DOHH2 (cell line): ENCODE results near the gene CREB5.

Experiments used
- H3F3A ChIP-seq: fragments of 200-600 bp; sonication (generic), shearing (Covaris generic); 2 replicates; pipeline ENCODE4 v1.6.0; 2016; ENCODE audit warnings: antibody characterized with exemption, mild to moderate bottlenecking; ENCODE audit not compliant: control insufficient read depth, insufficient read depth
- H3K27ac ChIP-seq: fragments of 200-600 bp; sonication (generic); 2 replicates; pipeline ENCODE4 v1.5.1; 2014; ENCODE audit warnings: low read depth, mild to moderate bottlenecking, low read length, moderate library complexity
- H3K27me3 ChIP-seq: fragments of 200-600 bp; sonication (generic); 2 replicates; pipeline ENCODE4 v1.6.1; 2014; ENCODE audit warnings: mild to moderate bottlenecking, low read length, mixed read lengths; ENCODE audit not compliant: control insufficient read depth
- H3K36me3 ChIP-seq: fragments of 200-600 bp; sonication (generic); 2 replicates; pipeline ENCODE4 v1.6.1; 2014; ENCODE audit warnings: mild to moderate bottlenecking, low read length, moderate library complexity, mixed read lengths; ENCODE audit not compliant: control insufficient read depth
- H3K4me1 ChIP-seq: fragments of 200-600 bp; sonication (generic); 2 replicates; pipeline ENCODE4 v1.6.1; 2014; ENCODE audit warnings: mild to moderate bottlenecking, low read length, mixed read lengths; ENCODE audit not compliant: control insufficient read depth
- H3K4me2 ChIP-seq: fragments of 200-600 bp; sonication (generic); 2 replicates; pipeline ENCODE4 v1.6.0; 2014; ENCODE audit warnings: mild to moderate bottlenecking, low read length, moderate library complexity
- H3K4me3 ChIP-seq: fragments of 200-600 bp; sonication (generic); 2 replicates; pipeline ENCODE4 v1.5.1; 2014; ENCODE audit warnings: mild to moderate bottlenecking, low read length, mixed read lengths
- H3K79me2 ChIP-seq: fragments of 200-600 bp; sonication (generic); 2 replicates; pipeline ENCODE4 v1.6.1; 2014; ENCODE audit warnings: mild to moderate bottlenecking, low read length, mixed read lengths; ENCODE audit not compliant: control insufficient read depth
- H3K9me2 ChIP-seq: fragments of 200-600 bp; sonication (generic); replicated peaks from 2 replicates; pipeline ENCODE4 v1.6.1; 2014; ENCODE audit warnings: mild to moderate bottlenecking, low read length, mixed read lengths; ENCODE audit not compliant: control insufficient read depth
- H3K9me3 ChIP-seq: fragments of 200-600 bp; sonication (generic); 2 replicates; pipeline ENCODE4 v1.6.1; 2014; ENCODE audit warnings: antibody characterized with exemption, low read length, mixed read lengths; ENCODE audit not compliant: control insufficient read depth, insufficient read depth
- H4K20me1 ChIP-seq: fragments of 200-600 bp; sonication (generic); 2 replicates; pipeline ENCODE4 v1.6.0; 2014; ENCODE audit warnings: low read depth, mild to moderate bottlenecking, antibody characterized with exemption, low read length, moderate library complexity; ENCODE audit not compliant: control insufficient read depth, insufficient read depth
- EZH2phosphoT487 ChIP-seq: fragments of 200-600 bp; sonication (generic); IDR thresholded peaks from 2 replicates; pipeline ENCODE4 v1.6.1; 2017; ENCODE audit warnings: borderline replicate concordance, mild to moderate bottlenecking, antibody characterized with exemption, low read length, moderate library complexity, mixed read lengths
- TF ChIP-seq, protein P1 (sequence below): fragments of 200-600 bp; sonication (generic); IDR thresholded peaks from one replicate; pipeline ENCODE4 v1.5.1; 2014; ENCODE audit warnings: antibody characterized with exemption, mild to moderate bottlenecking, low read depth, low read length; ENCODE audit not compliant: poor library complexity, severe bottlenecking

The CREB5 gene

DNA sequence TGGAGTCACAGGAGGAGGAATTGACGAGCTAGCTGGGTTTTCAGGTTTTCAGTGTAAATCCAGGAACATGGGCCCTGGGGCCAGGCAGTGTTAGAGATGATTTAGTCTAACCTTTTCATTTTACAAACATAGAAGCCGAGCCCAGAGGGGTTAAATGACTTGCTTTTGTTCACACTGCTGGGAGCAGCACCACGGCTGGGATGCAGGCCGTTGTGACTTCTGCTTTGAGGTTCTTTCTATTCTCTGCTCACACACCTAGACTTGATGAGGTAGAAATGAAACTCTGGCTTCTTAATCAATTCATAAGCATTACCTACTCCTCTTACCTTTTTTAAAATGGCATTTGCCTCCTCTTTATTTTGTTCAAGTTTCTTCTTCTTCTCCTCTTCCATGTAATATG, 36.4 kb downstream of the CREB5 start:
- no peaks in the 10 kb centered on the region for H3K4me1 ChIP-seq
- H3K9me2 ChIP-seq: no peaks in the 10 kb centered on the region
- no peak overlapping the region for H3K4me2 ChIP-seq
- no peak overlapping the region for H3K4me3 ChIP-seq
- peaks cover 22% of the 10 kb centered on the region for H3K27me3 ChIP-seq
- no peaks in the 10 kb centered on the region for H3K79me2 ChIP-seq
- H3K27ac ChIP-seq: no peak overlapping the region
- no peaks in the 10 kb centered on the region for H4K20me1 ChIP-seq
- no peak for TF ChIP-seq EZH2phosphoT487
- TF ChIP-seq, protein P1, sequence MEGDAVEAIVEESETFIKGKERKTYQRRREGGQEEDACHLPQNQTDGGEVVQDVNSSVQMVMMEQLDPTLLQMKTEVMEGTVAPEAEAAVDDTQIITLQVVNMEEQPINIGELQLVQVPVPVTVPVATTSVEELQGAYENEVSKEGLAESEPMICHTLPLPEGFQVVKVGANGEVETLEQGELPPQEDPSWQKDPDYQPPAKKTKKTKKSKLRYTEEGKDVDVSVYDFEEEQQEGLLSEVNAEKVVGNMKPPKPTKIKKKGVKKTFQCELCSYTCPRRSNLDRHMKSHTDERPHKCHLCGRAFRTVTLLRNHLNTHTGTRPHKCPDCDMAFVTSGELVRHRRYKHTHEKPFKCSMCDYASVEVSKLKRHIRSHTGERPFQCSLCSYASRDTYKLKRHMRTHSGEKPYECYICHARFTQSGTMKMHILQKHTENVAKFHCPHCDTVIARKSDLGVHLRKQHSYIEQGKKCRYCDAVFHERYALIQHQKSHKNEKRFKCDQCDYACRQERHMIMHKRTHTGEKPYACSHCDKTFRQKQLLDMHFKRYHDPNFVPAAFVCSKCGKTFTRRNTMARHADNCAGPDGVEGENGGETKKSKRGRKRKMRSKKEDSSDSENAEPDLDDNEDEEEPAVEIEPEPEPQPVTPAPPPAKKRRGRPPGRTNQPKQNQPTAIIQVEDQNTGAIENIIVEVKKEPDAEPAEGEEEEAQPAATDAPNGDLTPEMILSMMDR: no peak
- H3K36me3 ChIP-seq: no peaks in the 10 kb centered on the region
- H3K9me3 ChIP-seq: no peaks in the 10 kb centered on the region
- H3F3A ChIP-seq: no peaks in the 10 kb centered on the region

DNA sequence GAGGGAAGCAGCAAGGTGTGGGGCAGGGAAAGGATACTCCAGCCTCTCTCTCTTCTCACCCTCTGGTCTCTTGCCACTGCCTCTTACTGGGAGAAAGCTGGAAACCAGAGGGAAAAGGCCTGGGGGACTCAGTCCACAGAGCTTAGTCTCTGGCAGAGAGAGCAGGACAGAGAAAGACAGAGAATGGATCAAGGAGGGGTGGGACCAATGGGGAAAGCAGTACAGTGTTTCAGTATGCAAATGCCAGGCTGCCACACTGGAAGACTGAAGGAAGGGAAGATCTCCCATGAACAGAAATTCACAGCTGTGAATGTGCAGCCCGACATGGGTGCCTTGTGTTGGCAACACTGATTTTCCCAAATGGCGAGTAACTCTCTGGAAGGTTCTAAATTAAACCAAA, 40.4 kb downstream of the CREB5 start:
- H3K4me2 ChIP-seq: no peak overlapping the region
- no peaks in the 10 kb centered on the region for H4K20me1 ChIP-seq
- H3K79me2 ChIP-seq: no peaks in the 10 kb centered on the region
- H3K9me3 ChIP-seq: no peaks in the 10 kb centered on the region
- peaks cover 22% of the 10 kb centered on the region for H3K27me3 ChIP-seq
- H3K27ac ChIP-seq: no peak overlapping the region
- no peaks in the 10 kb centered on the region for H3K9me2 ChIP-seq
- H3K36me3 ChIP-seq: no peaks in the 10 kb centered on the region
- no peak overlapping the region for H3K4me3 ChIP-seq
- TF ChIP-seq, protein P1: no peak
- no peak for TF ChIP-seq EZH2phosphoT487
- no peaks in the 10 kb centered on the region for H3K4me1 ChIP-seq
- H3F3A ChIP-seq: no peaks in the 10 kb centered on the region

DNA sequence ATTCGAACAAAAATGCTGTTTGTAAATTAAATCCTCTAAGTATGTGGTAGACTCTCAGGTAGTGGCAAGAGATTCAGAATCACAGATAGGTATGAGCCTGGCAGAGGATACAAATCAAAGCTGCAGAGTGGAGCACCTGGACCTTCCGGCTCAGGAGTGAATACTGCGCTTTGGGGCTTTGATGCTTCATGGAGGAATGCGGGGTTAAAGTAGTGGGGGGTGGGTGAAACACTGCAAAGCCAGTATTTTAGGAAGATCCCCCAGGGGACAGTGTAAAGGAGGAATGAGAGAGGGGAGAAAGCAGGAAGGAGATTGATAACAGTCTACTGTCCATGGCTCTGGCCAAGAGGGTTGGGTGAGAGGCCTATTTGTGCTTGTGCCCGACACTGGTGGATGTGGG, 43.2 kb downstream of the CREB5 start:
- H3K27me3 ChIP-seq: peaks cover 13% of the 10 kb centered on the region
- H3K4me3 ChIP-seq: no peak overlapping the region
- no peaks in the 10 kb centered on the region for H3K79me2 ChIP-seq
- H3K36me3 ChIP-seq: no peaks in the 10 kb centered on the region
- H3K9me3 ChIP-seq: no peaks in the 10 kb centered on the region
- no peak overlapping the region for H3K4me2 ChIP-seq
- no peaks in the 10 kb centered on the region for H3K9me2 ChIP-seq
- H3K4me1 ChIP-seq: no peaks in the 10 kb centered on the region
- H4K20me1 ChIP-seq: no peaks in the 10 kb centered on the region
- no peaks in the 10 kb centered on the region for H3F3A ChIP-seq
- TF ChIP-seq, protein P1: no peak
- TF ChIP-seq EZH2phosphoT487: no peak
- no peak overlapping the region for H3K27ac ChIP-seq

DNA sequence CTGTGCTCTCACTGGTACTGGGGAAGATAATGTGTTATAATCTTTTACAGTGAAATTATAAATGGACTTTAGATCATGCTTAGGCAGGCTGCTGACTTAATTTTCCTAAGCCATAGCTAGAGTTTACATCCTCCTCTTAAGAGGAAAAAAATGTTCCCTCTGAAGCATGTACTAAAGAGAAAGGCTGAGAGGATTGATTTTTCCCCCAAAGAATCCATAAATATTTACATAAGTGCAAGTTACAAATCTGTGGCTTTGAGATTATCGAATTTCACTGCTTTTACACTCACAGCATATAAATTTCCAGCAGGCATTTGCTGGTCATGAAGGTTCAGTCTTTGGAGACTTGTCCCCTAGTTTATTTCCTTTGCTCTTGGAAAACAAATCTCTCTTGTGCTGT, 43.7 kb downstream of the CREB5 start:
- H3K27me3 ChIP-seq: peaks cover 8% of the 10 kb centered on the region
- no peaks in the 10 kb centered on the region for H3K9me3 ChIP-seq
- H3K4me3 ChIP-seq: no peak overlapping the region
- no peak overlapping the region for H3K27ac ChIP-seq
- H3K4me2 ChIP-seq: no peak overlapping the region
- no peaks in the 10 kb centered on the region for H3K4me1 ChIP-seq
- no peaks in the 10 kb centered on the region for H3K79me2 ChIP-seq
- no peaks in the 10 kb centered on the region for H3F3A ChIP-seq
- TF ChIP-seq EZH2phosphoT487: no peak
- TF ChIP-seq, protein P1: no peak
- H4K20me1 ChIP-seq: no peaks in the 10 kb centered on the region
- H3K36me3 ChIP-seq: no peaks in the 10 kb centered on the region
- no peaks in the 10 kb centered on the region for H3K9me2 ChIP-seq
